HG02571 (cell line): ENCODE data around the gene KRTAP12-1.

Experiments used
- ATAC-seq: cut with Tn5 transposase; IDR thresholded peaks from one replicate; pipeline ENCODE4 v1.9.1; 2021; ENCODE audit warnings: mild to moderate bottlenecking, moderate library complexity; ENCODE audit not compliant: unreplicated experiment

KRTAP12-1 gene

GRCh38 chr21:44681861-44682579 lies at the start of gene KRTAP12-1:
Gene KRTAP12-1 (minus strand): TSS chr21:44682163. CDS start chr21:44682123, 40 bp downstream.
- no peak for ATAC-seq

GRCh38 chr21:44730951-44731579 lies 49.1 kb upstream of the KRTAP12-1 start:
- ATAC-seq, result no peak

- no peak for ATAC-seq
Observed at GRCh38 chr21:44730028-44730395, 48.0 kb upstream of the KRTAP12-1 start.

- ATAC-seq, result no peak
Observed at GRCh38 chr21:44729336-44730027, 47.5 kb upstream of the KRTAP12-1 start.

GRCh38 chr21:44728716-44729115 lies 46.8 kb upstream of the KRTAP12-1 start:
- no peak for ATAC-seq

GRCh38 chr21:44727757-44728156 lies 45.8 kb upstream of the KRTAP12-1 start:
- no peak for ATAC-seq

GRCh38 chr21:44727321-44727720 lies 45.4 kb upstream of the KRTAP12-1 start:
- ATAC-seq, result no peak

GRCh38 chr21:44726826-44727225 lies 44.9 kb upstream of the KRTAP12-1 start:
- no peak for ATAC-seq

GRCh38 chr21:44724926-44725325 lies 43.0 kb upstream of the KRTAP12-1 start:
- ATAC-seq, result no peak

- no peak for ATAC-seq
Observed at GRCh38 chr21:44724196-44724595, 42.2 kb upstream of the KRTAP12-1 start.

- ATAC-seq, result no peak
Observed at GRCh38 chr21:44723177-44724131, 41.5 kb upstream of the KRTAP12-1 start.

- no peak for ATAC-seq
Observed at GRCh38 chr21:44722731-44723130, 40.8 kb upstream of the KRTAP12-1 start.

GRCh38 chr21:44720170-44720569 lies 38.2 kb upstream of the KRTAP12-1 start:
- ATAC-seq, result no peak

- no peak for ATAC-seq
Observed at GRCh38 chr21:44718571-44718970, 36.6 kb upstream of the KRTAP12-1 start.

- no peak for ATAC-seq
Observed at GRCh38 chr21:44718093-44718492, 36.1 kb upstream of the KRTAP12-1 start.

GRCh38 chr21:44716984-44717383 lies 35.0 kb upstream of the KRTAP12-1 start:
- no peak for ATAC-seq

- no peak for ATAC-seq
Observed at GRCh38 chr21:44714905-44715304, 32.9 kb upstream of the KRTAP12-1 start.

- ATAC-seq, result no peak
Observed at GRCh38 chr21:44713846-44714245, 31.9 kb upstream of the KRTAP12-1 start.

- no peak for ATAC-seq
Observed at GRCh38 chr21:44713130-44713529, 31.2 kb upstream of the KRTAP12-1 start.

- ATAC-seq, result no peak
Observed at GRCh38 chr21:44712203-44713028, 30.5 kb upstream of the KRTAP12-1 start.
